ENCODE measurements around the gene SCG5.

Gene SCG5

GRCh38 chr15:32690941-32691688, 49.6 kb downstream of the SCG5 start:
- H3K4me3 ChIP-seq (ENCODE audit: low read depth, low read length): no peak overlapping the region

GRCh38 chr15:32691689-32692038, 50.2 kb downstream of the SCG5 start:
- H3K4me3 ChIP-seq (ENCODE audit: low read depth, low read length): no peak overlapping the region

GRCh38 chr15:32692286-32692685, 50.8 kb downstream of the SCG5 start:
- H3K4me3 ChIP-seq (ENCODE audit: low read depth, low read length): no peak overlapping the region

- no peak overlapping the region for H3K4me3 ChIP-seq (ENCODE audit: low read depth, low read length)
Measured at GRCh38 chr15:32694222-32694983, 52.9 kb downstream of the SCG5 start.

- H3K4me3 ChIP-seq (ENCODE audit: low read depth, low read length): no peak overlapping the region
Measured at GRCh38 chr15:32698773-32699390, 57.4 kb downstream of the SCG5 start.

GRCh38 chr15:32700501-32701150, 59.1 kb downstream of the SCG5 start:
- H3K4me3 ChIP-seq (ENCODE audit: low read depth, low read length): no peak overlapping the region

- H3K4me3 ChIP-seq (ENCODE audit: low read depth, low read length): no peak overlapping the region
Measured at GRCh38 chr15:32701863-32702262, 60.4 kb downstream of the SCG5 start.

GRCh38 chr15:32704395-32704981, 63.0 kb downstream of the SCG5 start:
- H3K4me3 ChIP-seq (ENCODE audit: low read depth, low read length): no peak overlapping the region

- H3K4me3 ChIP-seq (ENCODE audit: low read depth, low read length): no peak overlapping the region
Measured at GRCh38 chr15:32705446-32705845, 63.9 kb downstream of the SCG5 start.

- no peak overlapping the region for H3K4me3 ChIP-seq (ENCODE audit: low read depth, low read length)
Measured at GRCh38 chr15:32706704-32707103, 65.2 kb downstream of the SCG5 start.

GRCh38 chr15:32707436-32707835, 65.9 kb downstream of the SCG5 start:
- no peak overlapping the region for H3K4me3 ChIP-seq (ENCODE audit: low read depth, low read length)

GRCh38 chr15:32709295-32710033, 68.0 kb downstream of the SCG5 start:
- no peak overlapping the region for H3K4me3 ChIP-seq (ENCODE audit: low read depth, low read length)

GRCh38 chr15:32715276-32715675, 73.8 kb downstream of the SCG5 start:
- H3K4me3 ChIP-seq (ENCODE audit: low read depth, low read length): no peak overlapping the region

- H3K4me3 ChIP-seq (ENCODE audit: low read depth, low read length): no peak overlapping the region
Measured at GRCh38 chr15:32716216-32716914, 74.9 kb downstream of the SCG5 start.

GRCh38 chr15:32716915-32717425, 75.5 kb downstream of the SCG5 start:
- peak overlapping the region; percentile 33 for H3K4me3 ChIP-seq (ENCODE audit: low read depth, low read length)

- H3K4me3 ChIP-seq (ENCODE audit: low read depth, low read length): peak within 1 kb of the TSS; percentile 44
Measured at GRCh38 chr15:32717426-32718226, 76.1 kb downstream of the SCG5 start, which contains the start of gene GREM1. Gene GREM1 (plus strand): TSS chr15:32718004. CDS start chr15:32730691, 12,687 bp downstream.

- H3K4me3 ChIP-seq (ENCODE audit: low read depth, low read length): peak overlapping the region; percentile 44
Measured at GRCh38 chr15:32718227-32718820, 76.8 kb downstream of the SCG5 start.
